ENCODE measurements around the gene CCSER1.
"Not testable (repeated sequence)": the region's sequence is repeated elsewhere in the genome, so short reads cannot be mapped to it uniquely, and the experiment has no call there.

GRCh38 chr4:91185061-91185460, 1057.9 kb downstream of the CCSER1 start:
- not testable (repeated sequence) for TF ChIP-seq EZH2 (IDR thresholded peaks at IDR 0.05; ENCODE audit: borderline replicate concordance, insufficient read depth, low read length, poor library complexity, severe bottlenecking); SMC3 (conservative IDR thresholded peaks at IDR 0.05; ENCODE audit: poor library complexity); POLR2AphosphoS5 (IDR thresholded peaks at IDR 0.05); TAF1 (IDR thresholded peaks at IDR 0.05; ENCODE audit: low read depth); CTCF (IDR thresholded peaks at IDR 0.05; ENCODE audit: poor library complexity, severe bottlenecking)

Data from neural cell (in vitro differentiated cells).